CD4-positive, alpha-beta T cell treated with Interleukin-21 for 1 hour (primary cell): Measurements from ENCODE around the gene ADAMTS15.

Experiments
- DNase-seq: peaks from one replicate; pipeline ENCODE4 v3.0.0-alpha.2; 2020

The ADAMTS15 gene

GRCh38 chr11:130448416-130449309, at the start of gene ADAMTS15:
ADAMTS15 (plus strand) TSS chr11:130448645; CDS start chr11:130448974, 329 bp downstream.
- DNase-seq: no peak

DNA sequence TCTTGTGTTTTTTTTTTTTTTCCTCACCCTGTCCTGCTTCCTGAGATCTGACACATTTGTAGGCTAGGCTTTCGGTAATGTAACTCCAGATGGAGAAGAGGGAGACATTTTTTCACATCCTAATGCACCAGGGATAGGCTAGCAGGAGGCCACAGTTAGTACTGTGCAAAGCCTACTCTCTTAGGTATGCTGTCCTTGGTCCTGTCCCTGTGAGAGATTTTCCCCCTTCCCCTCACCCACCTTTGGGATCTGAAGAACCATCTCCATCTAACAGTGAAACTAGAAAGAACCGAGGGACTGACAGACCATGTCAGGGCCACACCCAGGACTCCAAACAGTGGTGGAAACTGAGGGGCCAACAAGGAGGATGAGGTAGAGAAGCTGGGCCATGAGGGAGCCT, 49.2 kb upstream of the ADAMTS15 start:
- DNase-seq: no peak

GRCh38 chr11:130400781-130401483, 47.5 kb upstream of the ADAMTS15 start:
- DNase-seq: no peak

DNA sequence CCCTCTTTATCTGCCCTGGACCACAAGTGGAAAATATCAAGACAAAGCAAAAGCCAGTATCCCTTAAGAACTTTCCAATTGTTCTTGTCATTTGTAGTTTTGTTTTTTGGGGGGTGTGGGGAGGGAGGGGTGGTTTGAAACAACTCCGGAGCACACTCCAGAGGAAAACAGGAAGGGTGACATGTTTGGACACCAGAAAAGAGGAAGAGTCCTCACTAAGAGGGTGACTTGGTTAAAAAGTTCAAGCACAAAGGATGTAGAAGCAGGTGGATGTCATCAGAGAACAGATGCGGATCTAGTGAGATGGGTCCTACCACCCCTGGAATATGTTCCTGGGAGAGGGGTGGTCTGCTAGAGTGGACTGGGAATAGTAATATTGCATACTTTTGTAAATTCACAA, 45.9 kb upstream of the ADAMTS15 start:
- no peak for DNase-seq

DNA sequence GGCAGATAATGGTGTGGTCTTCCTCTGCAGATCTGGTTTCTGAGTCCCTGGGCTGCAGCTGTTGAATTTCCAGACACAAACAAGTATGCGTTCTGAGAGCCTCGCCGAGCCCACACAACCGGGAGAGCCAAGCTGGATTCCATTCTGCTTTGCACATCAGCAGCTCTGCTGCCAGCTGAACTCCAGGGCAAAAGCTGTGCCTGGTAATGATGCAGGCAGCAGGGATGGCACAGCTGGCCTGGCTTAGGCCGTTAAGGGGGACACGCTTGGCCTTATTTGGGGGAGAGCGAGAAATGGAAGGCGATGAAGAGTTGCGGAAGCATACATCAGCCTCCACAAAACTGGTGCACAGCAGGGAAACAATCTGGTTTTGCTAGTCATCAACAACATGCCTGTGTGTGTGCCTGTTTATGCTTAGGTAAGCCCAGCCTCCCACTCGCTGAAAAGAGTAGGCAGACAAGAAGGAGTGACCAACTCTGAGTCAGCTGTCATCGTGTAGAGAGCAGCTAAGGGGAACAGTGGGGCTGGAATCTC, 45.1 kb upstream of the ADAMTS15 start:
- no peak for DNase-seq

GRCh38 chr11:130403967-130404366, 44.5 kb upstream of the ADAMTS15 start:
- DNase-seq: no peak

DNA sequence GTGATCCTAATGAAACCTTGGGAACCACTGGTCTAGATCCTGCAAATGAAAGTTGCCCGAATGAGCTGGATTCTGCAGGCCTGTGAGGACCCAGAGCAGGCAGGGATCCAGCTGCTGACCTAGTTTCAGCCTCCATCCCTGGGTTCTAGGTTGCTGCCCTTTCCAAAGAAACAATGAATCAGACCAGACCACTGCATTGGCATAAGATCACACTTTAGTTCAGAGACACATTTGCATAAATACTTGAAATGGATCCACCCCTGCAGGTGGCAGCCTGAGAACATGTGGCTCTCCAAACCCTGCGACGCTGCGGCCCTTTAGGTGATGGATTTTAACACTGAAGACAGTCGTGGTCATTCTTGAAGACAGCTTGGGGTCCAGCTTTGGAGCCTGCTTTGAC, 43.7 kb upstream of the ADAMTS15 start:
- no peak for DNase-seq

- DNase-seq: no peak
These were observed 43.0 kb upstream of the ADAMTS15 start for GRCh38 chr11:130405428-130405827.

GRCh38 chr11:130407978-130408377, 40.5 kb upstream of the ADAMTS15 start:
- DNase-seq: no peak

- no peak for DNase-seq
These were observed 40.0 kb upstream of the ADAMTS15 start for GRCh38 chr11:130408401-130408890.

- DNase-seq: no peak
These were observed 39.5 kb upstream of the ADAMTS15 start for GRCh38 chr11:130408901-130409300.

GRCh38 chr11:130409594-130410388, 38.7 kb upstream of the ADAMTS15 start:
- no peak for DNase-seq

DNA sequence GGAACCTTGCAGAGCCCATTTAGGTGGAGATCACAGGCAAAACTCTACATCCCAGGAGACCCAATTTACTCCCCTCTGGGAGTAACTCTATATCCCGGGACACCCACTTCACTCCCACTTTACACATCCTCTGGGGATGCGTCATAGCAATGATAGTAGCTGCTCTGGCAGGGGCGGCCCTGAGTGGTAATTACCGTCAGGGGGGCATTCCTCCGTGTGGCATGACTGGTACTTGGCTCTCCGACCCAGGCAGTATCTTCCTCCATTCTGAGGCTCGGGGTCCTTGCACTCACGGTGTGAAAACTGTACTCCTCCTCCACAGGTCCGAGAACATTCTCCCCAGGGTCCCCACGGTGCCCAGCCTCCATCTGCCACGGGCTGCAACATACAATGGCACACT, 37.2 kb upstream of the ADAMTS15 start:
- DNase-seq: no peak

DNA sequence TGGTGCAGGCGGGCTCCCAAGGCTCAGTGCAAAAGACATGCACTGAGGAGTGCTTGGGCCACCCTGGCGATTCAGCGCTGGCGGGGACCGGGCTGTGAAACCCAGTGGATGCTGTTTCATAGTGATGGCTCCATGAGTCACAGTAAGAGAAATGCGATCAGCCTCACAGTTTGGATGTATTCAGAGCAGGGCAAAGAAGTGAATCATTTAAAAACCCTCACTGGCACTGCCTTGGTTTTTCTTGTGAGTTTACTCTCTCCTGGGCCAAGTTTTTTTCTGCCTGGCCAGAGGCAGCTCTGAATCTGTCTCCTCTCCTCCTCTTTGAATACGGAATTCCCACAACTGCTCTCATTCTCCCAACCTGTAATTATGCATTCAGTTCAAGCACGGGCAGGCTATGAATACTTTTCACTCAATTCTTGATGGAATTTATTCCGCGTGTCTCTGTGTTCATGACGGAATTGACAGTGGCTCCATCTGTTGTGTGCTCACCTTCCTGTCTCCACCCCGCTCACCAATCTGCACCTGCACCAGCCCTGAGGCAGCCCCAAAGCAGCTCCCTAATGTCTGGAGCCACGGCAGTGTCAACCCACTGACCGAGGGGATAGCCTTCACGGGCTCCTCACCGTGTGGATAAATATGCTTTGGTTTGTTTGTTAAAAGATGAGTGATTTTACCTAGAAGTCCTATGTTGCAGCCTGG, 34.9 kb upstream of the ADAMTS15 start:
- no peak for DNase-seq

DNA sequence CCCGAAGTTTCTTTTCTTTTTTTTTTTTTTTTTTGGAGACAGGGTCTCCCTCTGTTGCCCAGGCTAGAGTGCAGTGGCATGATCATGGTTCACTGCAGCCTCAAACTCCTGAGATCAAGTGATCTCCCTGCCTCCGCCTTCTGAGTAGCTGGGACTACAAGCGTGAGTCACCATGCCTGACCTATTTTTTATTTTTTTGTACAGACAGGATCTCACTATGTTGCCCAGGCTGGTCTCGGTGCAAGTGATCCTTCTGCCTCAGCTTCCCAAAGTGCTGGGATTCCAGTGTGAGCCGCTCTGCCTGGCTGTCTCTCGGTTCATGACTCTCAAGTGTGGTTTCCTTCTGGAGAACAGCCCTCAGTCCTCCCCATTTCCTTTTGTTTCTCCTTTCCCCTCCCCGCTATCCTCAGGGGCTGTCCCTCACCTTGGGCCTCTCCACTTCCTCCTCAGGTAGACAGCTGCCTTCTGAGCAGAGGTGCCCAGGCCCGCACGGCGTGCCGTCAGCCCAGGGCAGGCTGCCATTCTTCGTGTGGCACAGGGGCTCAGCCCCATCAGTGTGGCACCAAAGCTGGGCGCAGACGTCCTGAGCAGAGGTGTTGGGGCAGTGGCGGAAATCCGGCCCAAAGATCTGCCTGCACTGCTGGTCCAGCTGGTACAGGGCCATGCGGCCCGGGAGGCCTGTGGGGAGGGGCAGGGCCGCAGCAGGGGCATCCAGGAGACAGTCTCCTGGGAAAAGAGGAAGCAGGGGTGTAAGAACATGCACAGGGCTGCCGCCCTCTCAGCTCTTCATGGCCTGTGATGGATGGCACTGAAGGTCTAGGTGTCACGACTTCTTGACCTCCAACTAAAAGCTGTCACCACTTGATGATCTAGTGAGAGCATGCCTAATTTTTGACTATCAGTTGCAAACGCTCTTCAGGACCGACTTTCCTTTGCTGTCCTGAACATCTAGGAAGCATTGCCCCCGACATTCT, 34.1 kb upstream of the ADAMTS15 start:
- DNase-seq: no peak

DNA sequence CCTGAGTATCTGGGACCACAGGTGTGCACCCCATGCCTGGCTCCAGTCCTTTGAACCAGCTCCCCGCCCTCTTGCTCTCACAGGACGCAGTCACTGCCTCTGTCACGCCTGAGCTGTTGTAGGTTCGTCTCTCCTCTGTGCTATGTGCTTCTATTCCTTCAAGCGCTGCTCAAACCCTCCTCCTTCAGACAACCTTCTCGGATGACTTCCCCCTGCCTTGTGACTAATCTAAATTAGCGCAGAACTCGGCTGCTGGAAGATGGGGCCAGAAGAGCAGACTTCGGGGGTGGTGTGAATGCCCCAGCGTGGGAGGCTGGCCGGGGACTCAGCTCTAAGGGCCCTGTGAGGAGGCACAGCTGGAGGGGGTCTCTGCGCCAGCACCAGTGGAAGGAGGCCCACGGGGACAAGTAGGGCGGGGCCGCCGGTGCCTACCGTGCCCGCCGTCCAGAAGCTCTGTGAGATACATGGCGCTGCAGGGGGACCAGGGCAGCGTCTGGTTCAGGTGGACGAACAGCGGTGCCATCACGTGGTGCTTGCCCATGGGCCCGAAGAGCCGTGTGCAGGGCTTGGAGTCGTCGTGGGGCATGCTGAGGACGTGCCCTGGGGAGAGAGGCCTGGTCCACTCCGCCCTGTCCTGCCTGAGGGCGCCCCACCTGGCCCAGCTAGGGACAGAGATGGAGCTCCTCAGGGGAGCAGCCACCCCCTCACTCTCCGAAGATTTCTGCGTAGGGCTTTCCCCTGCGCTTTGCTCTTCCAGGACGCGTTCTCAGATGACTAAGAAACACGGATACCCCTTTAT, 32.5 kb upstream of the ADAMTS15 start:
- no peak for DNase-seq

DNA sequence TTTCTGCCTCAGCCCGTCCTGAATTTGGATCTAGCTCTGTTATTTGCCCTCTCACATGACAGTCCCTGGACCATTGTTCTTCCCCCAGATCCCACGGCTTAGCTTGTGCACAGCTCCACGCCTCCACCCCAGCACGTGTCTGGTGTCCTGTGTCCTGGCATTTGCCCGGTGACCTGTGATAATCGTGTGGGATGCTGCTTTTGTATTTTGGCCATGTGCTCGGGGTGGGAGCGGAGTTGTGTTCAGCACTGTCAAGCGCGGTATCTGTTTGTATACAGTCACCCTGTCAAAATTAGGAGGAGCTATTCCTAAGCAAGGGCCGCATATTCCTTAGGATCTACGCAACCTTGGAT, 31.9 kb upstream of the ADAMTS15 start:
- DNase-seq: no peak

- DNase-seq: no peak
These were observed 31.5 kb upstream of the ADAMTS15 start for GRCh38 chr11:130416906-130417305.

DNA sequence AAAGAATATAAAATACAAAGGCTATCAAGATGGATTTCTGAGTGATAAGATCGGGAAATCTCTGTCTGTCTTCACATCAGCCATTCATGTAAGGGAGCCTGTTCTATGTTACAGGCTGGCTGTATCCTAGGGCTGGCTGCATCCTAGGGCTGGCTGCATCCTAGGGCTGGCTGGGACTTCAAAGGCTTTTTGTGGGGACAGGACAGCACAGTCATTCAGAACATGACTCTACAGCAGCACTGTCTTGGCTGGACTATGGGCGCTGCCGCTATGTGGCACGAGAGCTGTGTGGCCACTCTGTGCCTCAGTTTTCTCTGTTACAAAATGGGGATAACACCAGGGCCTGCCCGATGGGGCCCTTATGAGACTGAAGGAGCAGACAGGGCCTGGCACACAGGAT, 30.2 kb upstream of the ADAMTS15 start:
- DNase-seq: no peak

GRCh38 chr11:130418756-130419155, 29.7 kb upstream of the ADAMTS15 start:
- DNase-seq: no peak
